ENCODE results near the gene KCNAB3.
A peak's percentile ranks its signal among the peaks of the same experiment; 100 is the strongest.

KCNAB3 gene

DNA sequence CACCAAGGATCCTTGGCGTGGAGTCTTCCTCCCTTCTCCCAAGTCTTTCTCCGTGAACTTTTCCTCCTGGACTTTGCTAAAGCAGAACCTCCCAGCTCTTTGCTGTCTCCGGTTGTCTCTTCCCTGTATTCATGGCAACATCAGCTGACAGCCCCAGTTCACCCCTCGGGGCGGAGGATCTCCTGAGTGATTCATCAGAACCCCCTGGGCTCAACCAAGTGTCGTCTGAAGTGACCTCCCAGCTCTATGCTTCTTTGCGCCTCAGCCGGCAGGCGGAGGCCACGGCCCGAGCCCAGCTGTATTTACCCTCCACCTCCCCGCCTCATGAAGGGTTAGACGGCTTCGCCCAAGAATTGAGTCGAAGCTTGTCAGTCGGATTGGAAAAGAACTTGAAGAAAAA, 3.3 kb upstream of the KCNAB3 start:
- H3K27me3 ChIP-seq (ENCODE audit: control insufficient read depth, insufficient read depth, low read length), result no peaks in the 10 kb centered on the region
- peak overlapping the region; percentile 92 for H3K4me2 ChIP-seq (ENCODE audit: low read length)
- peaks cover 21% of the 10 kb centered on the region for H3K4me1 ChIP-seq (ENCODE audit: control insufficient read depth, insufficient read depth, low read length)
- peaks cover 29% of the 10 kb centered on the region for H3K36me3 ChIP-seq (ENCODE audit: insufficient read depth, low read length)
- peak overlapping the region; percentile 89 for H3K9ac ChIP-seq (ENCODE audit: low read depth, low read length)
- peak overlapping the region; percentile 83 for H3K4me3 ChIP-seq (ENCODE audit: low read length)
- no peaks in the 10 kb centered on the region for H3K9me3 ChIP-seq (replicated peaks; ENCODE audit: low read length)

GRCh38 chr17:7932483-7932891, 2.8 kb upstream of the KCNAB3 start:
- H3K36me3 ChIP-seq (ENCODE audit: insufficient read depth, low read length), result peaks cover 29% of the 10 kb centered on the region
- H3K9ac ChIP-seq (ENCODE audit: low read depth, low read length), result peak overlapping the region; percentile 89
- peak overlapping the region; percentile 83 for H3K4me3 ChIP-seq (ENCODE audit: low read length)
- H3K4me1 ChIP-seq (ENCODE audit: control insufficient read depth, insufficient read depth, low read length), result peaks cover 21% of the 10 kb centered on the region
- H3K9me3 ChIP-seq (replicated peaks; ENCODE audit: low read length), result no peaks in the 10 kb centered on the region
- H3K27me3 ChIP-seq (ENCODE audit: control insufficient read depth, insufficient read depth, low read length), result no peaks in the 10 kb centered on the region
- peak overlapping the region; percentile 92 for H3K4me2 ChIP-seq (ENCODE audit: low read length)

- Histone ChIP-seq H3K4me2 (ENCODE audit: low read length) (peak within 1 kb of the TSS; percentile 92), H3K9me3 (replicated peaks; ENCODE audit: low read length) (no peaks in the 10 kb centered on the region), H3K36me3 (ENCODE audit: insufficient read depth, low read length) (peaks cover 25% of the 10 kb centered on the region), H3K9ac (ENCODE audit: low read depth, low read length) (peak within 1 kb of the TSS; percentile 89), H3K27me3 (ENCODE audit: control insufficient read depth, insufficient read depth, low read length) (no peaks in the 10 kb centered on the region), H3K4me1 (ENCODE audit: control insufficient read depth, insufficient read depth, low read length) (peaks cover 21% of the 10 kb centered on the region), H3K4me3 (ENCODE audit: low read length) (peak within 1 kb of the TSS; percentile 83)
Observed at GRCh38 chr17:7931709-7932482, 2.2 kb upstream of the KCNAB3 start, which contains the start of the genes CNTROB and TRAPPC1. TSS of gene CNTROB (plus strand) at chr17:7932206. CDS start at chr17:7933080, 874 bp downstream. TSS of gene TRAPPC1 (minus strand) at chr17:7931946. CDS start at chr17:7931829, 117 bp downstream.

- peak overlapping the region; percentile 83 for H3K4me3 ChIP-seq (ENCODE audit: low read length)
- H3K27me3 ChIP-seq (ENCODE audit: control insufficient read depth, insufficient read depth, low read length), result no peaks in the 10 kb centered on the region
- H3K4me2 ChIP-seq (ENCODE audit: low read length), result peak overlapping the region; percentile 88
- H3K9ac ChIP-seq (ENCODE audit: low read depth, low read length), result peak overlapping the region; percentile 82
- peaks cover 17% of the 10 kb centered on the region for H3K36me3 ChIP-seq (ENCODE audit: insufficient read depth, low read length)
- H3K9me3 ChIP-seq (replicated peaks; ENCODE audit: low read length), result no peaks in the 10 kb centered on the region
- H3K4me1 ChIP-seq (ENCODE audit: control insufficient read depth, insufficient read depth, low read length), result peaks cover 21% of the 10 kb centered on the region
Observed at GRCh38 chr17:7930841-7931631, 1.4 kb upstream of the KCNAB3 start.

DNA sequence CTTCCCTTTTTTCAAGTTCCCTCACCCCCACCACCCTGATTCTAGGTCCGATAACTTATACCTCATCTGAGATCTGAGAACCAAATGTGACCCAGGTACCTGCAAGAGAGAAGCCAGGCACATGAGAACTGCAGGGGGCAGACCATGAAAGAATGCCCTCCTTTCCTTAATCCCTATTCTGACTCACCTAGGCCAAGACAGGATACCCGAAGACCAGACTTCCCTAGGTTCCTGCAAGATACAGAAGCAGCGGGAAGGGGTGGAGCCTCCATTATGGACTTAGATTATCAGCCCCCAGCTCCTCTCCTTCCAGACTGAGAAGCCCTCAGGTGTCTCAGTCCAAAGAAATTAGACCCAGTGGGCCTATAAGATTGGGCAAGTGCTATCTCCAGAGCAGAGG, 2.1 kb downstream of the KCNAB3 start:
- H3K4me1 ChIP-seq (ENCODE audit: control insufficient read depth, insufficient read depth, low read length), result peaks cover 13% of the 10 kb centered on the region
- H3K27me3 ChIP-seq (ENCODE audit: control insufficient read depth, insufficient read depth, low read length), result no peaks in the 10 kb centered on the region
- no peaks in the 10 kb centered on the region for H3K36me3 ChIP-seq (ENCODE audit: insufficient read depth, low read length)

DNA sequence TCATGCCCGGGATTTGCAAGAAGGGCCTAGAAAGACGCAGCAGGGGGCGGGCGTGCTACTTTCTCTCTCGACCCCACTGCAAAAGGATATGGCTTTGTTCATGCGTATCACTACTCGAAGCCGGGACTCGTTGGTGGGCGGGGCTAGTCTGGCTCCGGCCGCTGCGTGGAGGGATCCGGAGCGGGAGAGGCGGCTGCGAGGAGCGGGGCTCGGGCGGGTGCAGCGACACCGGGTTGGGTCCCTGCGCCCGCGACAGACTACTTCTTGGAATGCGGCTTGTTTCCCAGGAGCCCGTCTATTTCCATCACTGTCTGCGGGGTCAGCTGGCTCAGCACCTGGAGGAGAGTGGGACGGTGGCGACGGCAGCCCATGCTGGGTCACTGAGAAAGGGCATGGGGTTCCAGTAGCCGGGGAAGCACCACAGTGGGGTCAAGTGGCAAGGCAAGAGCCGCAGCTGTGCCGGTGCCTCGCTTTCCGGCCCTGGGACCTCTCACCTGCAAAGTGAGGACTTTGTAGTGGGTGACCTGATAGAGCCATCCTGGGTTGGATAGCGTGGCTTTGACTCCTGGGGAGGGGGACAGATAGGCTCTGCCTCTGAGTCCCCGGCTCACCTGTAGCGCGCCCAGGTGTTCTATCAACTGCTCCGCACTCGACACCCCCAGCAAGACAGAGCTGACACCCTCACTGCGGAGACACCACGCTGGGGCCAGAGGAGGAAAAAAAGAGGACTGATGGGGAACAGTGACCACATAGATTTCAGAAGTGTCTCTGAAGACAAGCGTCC, 6.6 kb downstream of the KCNAB3 start:
- Histone ChIP-seq H3K9me3 (replicated peaks; ENCODE audit: low read length) (no peaks in the 10 kb centered on the region), H3K4me2 (ENCODE audit: low read length) (peak overlapping the region; percentile 76), H3K4me3 (ENCODE audit: low read length) (peak overlapping the region; percentile 60), H3K27me3 (ENCODE audit: control insufficient read depth, insufficient read depth, low read length) (no peaks in the 10 kb centered on the region), H3K36me3 (ENCODE audit: insufficient read depth, low read length) (no peaks in the 10 kb centered on the region), H3K4me1 (ENCODE audit: control insufficient read depth, insufficient read depth, low read length) (peaks cover 10% of the 10 kb centered on the region), H3K9ac (ENCODE audit: low read depth, low read length) (peak overlapping the region; percentile 66)

More for the DNA sequence above, 2.1 kb downstream of the KCNAB3 start:
- Histone ChIP-seq H3K4me3 (ENCODE audit: low read length) (no peak overlapping the region), H3K9ac (ENCODE audit: low read depth, low read length) (no peak overlapping the region), H3K4me2 (ENCODE audit: low read length) (no peak overlapping the region), H3K9me3 (replicated peaks; ENCODE audit: low read length) (no peaks in the 10 kb centered on the region)

GRCh38 chr17:7922269-7922844, 7.3 kb downstream of the KCNAB3 start:
- Histone ChIP-seq H3K4me3 (ENCODE audit: low read length) (peak overlapping the region; percentile 60), H3K9ac (ENCODE audit: low read depth, low read length) (peak overlapping the region; percentile 66), H3K9me3 (replicated peaks; ENCODE audit: low read length) (no peaks in the 10 kb centered on the region), H3K36me3 (ENCODE audit: insufficient read depth, low read length) (no peaks in the 10 kb centered on the region), H3K27me3 (ENCODE audit: control insufficient read depth, insufficient read depth, low read length) (no peaks in the 10 kb centered on the region), H3K4me1 (ENCODE audit: control insufficient read depth, insufficient read depth, low read length) (peaks cover 10% of the 10 kb centered on the region), H3K4me2 (ENCODE audit: low read length) (peak overlapping the region; percentile 76)

DNA sequence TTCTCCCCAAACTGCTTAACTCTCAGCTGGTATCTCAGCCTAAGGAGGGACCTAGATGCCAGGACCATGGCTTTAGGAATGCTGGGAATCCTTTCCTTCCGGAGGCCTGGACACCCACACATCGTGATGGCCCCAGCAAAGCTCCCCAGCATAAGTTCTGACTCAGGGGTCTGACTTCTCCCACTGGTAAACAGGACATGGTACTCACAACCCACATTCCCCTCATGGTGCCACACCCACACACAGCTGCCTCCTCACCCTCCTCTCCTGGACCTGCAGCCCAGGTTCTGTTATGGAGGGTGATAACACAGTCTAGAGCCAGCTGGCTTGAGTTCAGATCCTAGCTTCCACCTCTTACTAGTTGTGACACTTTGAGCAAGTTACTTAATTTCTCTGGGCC, 12.8 kb downstream of the KCNAB3 start:
- Histone ChIP-seq H3K27me3 (ENCODE audit: control insufficient read depth, insufficient read depth, low read length) (no peaks in the 10 kb centered on the region), H3K36me3 (ENCODE audit: insufficient read depth, low read length) (peaks cover 2% of the 10 kb centered on the region), H3K9ac (ENCODE audit: low read depth, low read length) (peak overlapping the region; percentile 90), H3K9me3 (replicated peaks; ENCODE audit: low read length) (no peaks in the 10 kb centered on the region), H3K4me2 (ENCODE audit: low read length) (peak overlapping the region; percentile 97), H3K4me3 (ENCODE audit: low read length) (peak overlapping the region; percentile 78), H3K4me1 (ENCODE audit: control insufficient read depth, insufficient read depth, low read length) (peaks cover 25% of the 10 kb centered on the region)

GRCh38 chr17:7916385-7916682, 13.3 kb downstream of the KCNAB3 start:
- Histone ChIP-seq H3K4me1 (ENCODE audit: control insufficient read depth, insufficient read depth, low read length) (peaks cover 25% of the 10 kb centered on the region), H3K4me3 (ENCODE audit: low read length) (peak overlapping the region; percentile 78), H3K4me2 (ENCODE audit: low read length) (peak overlapping the region; percentile 97), H3K9me3 (replicated peaks; ENCODE audit: low read length) (no peaks in the 10 kb centered on the region), H3K36me3 (ENCODE audit: insufficient read depth, low read length) (peaks cover 6% of the 10 kb centered on the region), H3K27me3 (ENCODE audit: control insufficient read depth, insufficient read depth, low read length) (no peaks in the 10 kb centered on the region), H3K9ac (ENCODE audit: low read depth, low read length) (peak overlapping the region; percentile 90)

DNA sequence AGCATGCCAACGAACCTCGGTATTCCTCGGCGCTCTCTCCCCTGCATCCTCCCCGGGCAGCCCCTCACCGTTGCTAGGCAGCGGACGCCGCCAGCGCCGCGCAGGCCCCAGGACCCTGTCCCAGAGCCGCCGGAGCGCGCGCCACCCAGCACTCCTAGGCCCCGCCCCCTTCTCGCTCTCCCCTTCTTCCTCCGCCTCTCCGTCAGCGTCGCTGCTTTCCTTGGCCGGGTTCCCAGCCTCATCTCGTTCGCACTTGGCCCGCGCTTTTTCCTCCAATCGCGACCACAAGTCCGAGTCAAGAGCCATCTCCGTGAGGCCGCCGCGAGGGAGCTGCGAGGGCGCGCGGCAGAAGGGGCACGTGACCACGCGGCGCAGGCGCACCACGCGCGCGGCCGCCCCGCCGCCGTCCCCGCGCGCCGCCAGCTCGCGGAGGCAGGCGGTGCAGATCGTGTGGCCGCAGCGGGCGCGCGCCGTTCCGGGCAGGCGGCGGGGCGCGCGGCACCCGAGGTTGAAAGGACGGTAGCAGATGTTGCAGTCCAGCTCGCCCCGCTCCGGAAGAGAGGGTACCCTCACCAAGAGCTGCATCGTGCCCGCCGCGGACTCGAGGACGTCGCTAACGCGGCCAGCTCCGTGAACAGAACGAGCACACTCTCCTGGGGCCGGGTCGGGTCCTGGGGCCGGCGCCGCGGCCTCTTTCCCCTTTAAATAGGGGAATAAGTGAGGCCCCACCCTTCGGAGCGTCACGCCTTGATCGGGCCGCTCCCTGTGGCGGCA, 13.9 kb downstream of the KCNAB3 start, which contains the start of gene RNF227:
Gene RNF227, minus strand, starts transcription at position 679 of the 774 bp plus-strand sequence. Its CDS starts 94 bp downstream, at position 585.
- Histone ChIP-seq H3K4me1 (ENCODE audit: control insufficient read depth, insufficient read depth, low read length) (peaks cover 25% of the 10 kb centered on the region), H3K36me3 (ENCODE audit: insufficient read depth, low read length) (peaks cover 10% of the 10 kb centered on the region), H3K4me3 (ENCODE audit: low read length) (peak within 1 kb of the TSS; percentile 78), H3K9ac (ENCODE audit: low read depth, low read length) (peak within 1 kb of the TSS; percentile 90), H3K27me3 (ENCODE audit: control insufficient read depth, insufficient read depth, low read length) (no peaks in the 10 kb centered on the region), H3K9me3 (replicated peaks; ENCODE audit: low read length) (no peaks in the 10 kb centered on the region), H3K4me2 (ENCODE audit: low read length) (peak within 1 kb of the TSS; percentile 97)

All from skeletal muscle satellite cell (primary cell).